ENCODE measurements around the gene SLC1A4.

Gene SLC1A4

GRCh38 chr2:64990876-64991275 lies 1.7 kb downstream of the SLC1A4 start:
- Mint-ChIP-seq H3K27ac (no peak overlapping the region), H3K36me3 (ENCODE audit: low read depth) (no peaks in the 10 kb centered on the region), H3K9me3 (no peaks in the 10 kb centered on the region), H3K4me3 (no peak overlapping the region), H3K27me3 (ENCODE audit: low read depth, poor library complexity) (peaks cover 47% of the 10 kb centered on the region), H3K4me1 (peaks cover 33% of the 10 kb centered on the region)
- no peak for TF ChIP-seq CTCF (IDR thresholded peaks at IDR 0.05)
- no peak for DNase-seq

GRCh38 chr2:64992218-64992617 lies 3.0 kb downstream of the SLC1A4 start:
- Mint-ChIP-seq H3K4me1 (peaks cover 19% of the 10 kb centered on the region), H3K4me3 (no peak overlapping the region), H3K9me3 (no peaks in the 10 kb centered on the region), H3K27ac (no peak overlapping the region), H3K36me3 (ENCODE audit: low read depth) (no peaks in the 10 kb centered on the region), H3K27me3 (ENCODE audit: low read depth, poor library complexity) (peaks cover 44% of the 10 kb centered on the region)
- DNase-seq: no peak
- no peak for TF ChIP-seq CTCF (IDR thresholded peaks at IDR 0.05)

- Mint-ChIP-seq H3K4me1 (peaks cover 11% of the 10 kb centered on the region), H3K27me3 (ENCODE audit: low read depth, poor library complexity) (peaks cover 44% of the 10 kb centered on the region), H3K9me3 (no peaks in the 10 kb centered on the region), H3K36me3 (ENCODE audit: low read depth) (no peaks in the 10 kb centered on the region), H3K4me3 (no peak overlapping the region), H3K27ac (no peak overlapping the region)
- TF ChIP-seq CTCF (IDR thresholded peaks at IDR 0.05): no peak
- DNase-seq: no peak
Measured at GRCh38 chr2:64992990-64993389, 3.8 kb downstream of the SLC1A4 start.

GRCh38 chr2:64995041-64995440 lies 5.8 kb downstream of the SLC1A4 start:
- H3K9me3 Mint-ChIP-seq: no peaks in the 10 kb centered on the region
- peaks cover 6% of the 10 kb centered on the region for H3K4me1 Mint-ChIP-seq
- peaks cover 38% of the 10 kb centered on the region for H3K27me3 Mint-ChIP-seq (ENCODE audit: low read depth, poor library complexity)
- no peak for TF ChIP-seq CTCF (IDR thresholded peaks at IDR 0.05)
- no peaks in the 10 kb centered on the region for H3K36me3 Mint-ChIP-seq (ENCODE audit: low read depth)
- no peak overlapping the region for H3K4me3 Mint-ChIP-seq
- no peak overlapping the region for H3K27ac Mint-ChIP-seq
- no peak for DNase-seq

- TF ChIP-seq CTCF (IDR thresholded peaks at IDR 0.05): no peak
- no peak for DNase-seq
- no peaks in the 10 kb centered on the region for H3K9me3 Mint-ChIP-seq
- no peaks in the 10 kb centered on the region for H3K4me1 Mint-ChIP-seq
- H3K36me3 Mint-ChIP-seq (ENCODE audit: low read depth): no peaks in the 10 kb centered on the region
- no peak overlapping the region for H3K27ac Mint-ChIP-seq
- no peak overlapping the region for H3K4me3 Mint-ChIP-seq
- peaks cover 19% of the 10 kb centered on the region for H3K27me3 Mint-ChIP-seq (ENCODE audit: low read depth, poor library complexity)
Measured at GRCh38 chr2:64996871-64997307, 7.7 kb downstream of the SLC1A4 start.

- DNase-seq: no peak
- Mint-ChIP-seq H3K4me3 (no peak overlapping the region), H3K27me3 (ENCODE audit: low read depth, poor library complexity) (peaks cover 1% of the 10 kb centered on the region), H3K4me1 (no peaks in the 10 kb centered on the region), H3K36me3 (ENCODE audit: low read depth) (no peaks in the 10 kb centered on the region), H3K27ac (no peak overlapping the region), H3K9me3 (no peaks in the 10 kb centered on the region)
- TF ChIP-seq CTCF (IDR thresholded peaks at IDR 0.05): no peak
Measured at GRCh38 chr2:64998658-64999061, 9.5 kb downstream of the SLC1A4 start.

Measured in nephron progenitor cell (in vitro differentiated cells).